ENCODE data around the gene DENND10.
"Not testable (repeated sequence)": the region's sequence is repeated elsewhere in the genome, so short reads cannot be mapped to it uniquely, and the experiment has no call there.

The DENND10 gene

DNA sequence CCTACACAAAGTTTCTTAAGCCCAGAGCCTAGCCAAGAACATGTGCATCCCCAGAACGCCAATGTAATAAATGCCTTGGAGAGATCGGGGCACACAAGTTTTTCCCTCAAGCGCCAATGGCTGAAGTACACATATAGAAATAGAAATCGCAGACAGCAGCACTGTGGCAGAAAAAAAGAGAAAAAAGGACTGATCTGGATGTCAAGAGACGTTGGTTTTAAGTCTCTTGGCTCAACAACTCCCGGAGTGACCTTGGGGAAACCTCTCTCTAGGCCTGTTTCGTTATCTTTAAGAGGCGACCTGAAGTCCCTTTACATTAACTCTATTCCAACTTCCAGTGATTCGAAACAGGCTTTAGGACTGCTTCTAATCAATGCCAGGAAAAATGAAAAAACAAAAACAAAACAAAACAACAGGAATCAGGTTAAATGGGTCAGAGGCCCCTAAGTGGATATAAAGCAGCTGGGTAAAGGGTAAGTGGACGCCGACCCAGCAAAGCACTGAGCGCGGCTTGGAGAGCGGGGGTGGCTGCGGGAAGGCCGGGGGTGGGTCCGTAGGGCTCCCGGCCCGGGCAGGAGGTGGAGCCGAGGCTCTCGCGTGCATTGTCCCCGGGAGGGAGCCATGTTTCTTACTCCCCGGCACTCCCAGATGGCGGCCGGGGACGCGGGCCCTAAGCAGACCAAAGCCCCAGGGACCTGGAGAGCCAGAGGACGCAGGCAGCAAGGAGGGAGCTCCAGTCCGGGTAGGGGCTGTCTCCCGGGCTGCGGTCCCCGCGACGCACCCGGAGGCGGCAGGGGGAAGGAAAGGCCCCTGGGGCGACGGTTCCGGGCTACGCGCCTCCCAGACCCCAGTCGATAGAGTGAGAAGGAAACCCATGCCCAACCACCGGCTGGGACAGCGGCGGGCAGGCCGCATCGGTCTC, 24.1 kb upstream of the DENND10 start:
- H3K27me3 ChIP-seq (ENCODE audit: insufficient read depth, low read length) = no peaks in the 10 kb centered on the region
- H3K9ac ChIP-seq (ENCODE audit: low read depth, low read length) = peak overlapping the region; percentile 100
- peak overlapping the region; percentile 60 for H3K27ac ChIP-seq (ENCODE audit: low read length)

DNA sequence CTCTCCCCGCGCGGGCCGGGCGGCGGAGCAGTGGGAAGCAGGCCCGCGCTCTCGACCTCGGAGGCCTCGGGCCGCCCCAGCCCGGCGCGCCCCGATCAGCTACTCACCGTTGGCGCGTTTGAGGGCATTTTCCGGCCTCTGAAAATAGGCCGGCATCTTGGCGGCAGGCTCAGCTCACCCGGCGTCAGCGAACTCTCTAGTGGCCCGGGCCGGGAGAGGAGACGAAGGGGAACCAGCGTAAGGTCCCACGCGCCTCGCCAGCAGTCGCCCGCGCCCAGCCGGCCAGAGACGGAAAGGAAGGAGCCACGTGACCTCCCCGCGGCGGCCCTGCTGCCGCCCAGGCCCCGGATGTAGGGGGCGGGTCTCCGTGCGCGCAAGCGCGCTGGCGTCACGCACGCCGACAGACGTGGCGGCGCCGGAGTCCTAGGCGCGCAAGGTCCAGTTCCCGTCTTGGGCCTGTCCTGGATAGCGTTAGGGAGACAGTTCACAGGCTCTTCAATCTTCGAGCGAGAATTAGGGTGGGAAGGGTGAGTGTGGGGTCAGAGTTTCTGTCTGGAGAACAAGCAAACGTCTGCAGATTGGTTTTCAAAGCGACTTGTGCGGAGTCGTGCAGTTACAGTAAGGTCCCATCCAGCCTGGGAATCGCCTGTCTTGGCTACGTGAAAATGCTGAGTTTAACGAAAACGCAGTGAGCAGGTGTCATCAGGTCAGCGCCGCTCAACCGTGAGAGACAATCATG, 23.2 kb upstream of the DENND10 start, which contains the start of gene EIF3A:
Gene EIF3A, minus strand, starts transcription at position 297 of the 739 bp plus-strand sequence. Its CDS starts 141 bp downstream, at position 156.
- peak within 1 kb of the TSS; percentile 100 for H3K9ac ChIP-seq (ENCODE audit: low read depth, low read length)
- H3K4me3 ChIP-seq (ENCODE audit: low read length) = peak within 1 kb of the TSS; percentile 93
- no peaks in the 10 kb centered on the region for H3K27me3 ChIP-seq (ENCODE audit: insufficient read depth, low read length)
- H3K27ac ChIP-seq (ENCODE audit: low read length) = peak within 1 kb of the TSS; percentile 60
- H3K36me3 ChIP-seq (ENCODE audit: insufficient read depth, low read depth, low read length) = peaks cover 27% of the 10 kb centered on the region; the same call in 1 of the 2 replicates
- no peaks in the 10 kb centered on the region for H3K9me3 ChIP-seq (ENCODE audit: insufficient read depth, low read depth, low read length)
- H3K4me1 ChIP-seq (ENCODE audit: insufficient read depth, low read length) = peaks cover 7% of the 10 kb centered on the region; the same call in 1 of the 2 replicates

More for the DNA sequence above, 24.1 kb upstream of the DENND10 start:
- no peaks in the 10 kb centered on the region for H3K9me3 ChIP-seq (ENCODE audit: insufficient read depth, low read depth, low read length)
- H3K4me3 ChIP-seq (ENCODE audit: low read length) = peak overlapping the region; percentile 93
- H3K4me1 ChIP-seq (ENCODE audit: insufficient read depth, low read length) = peaks cover 7% of the 10 kb centered on the region; the same call in 1 of the 2 replicates
- peaks cover 32% of the 10 kb centered on the region for H3K36me3 ChIP-seq (ENCODE audit: insufficient read depth, low read depth, low read length)

DNA sequence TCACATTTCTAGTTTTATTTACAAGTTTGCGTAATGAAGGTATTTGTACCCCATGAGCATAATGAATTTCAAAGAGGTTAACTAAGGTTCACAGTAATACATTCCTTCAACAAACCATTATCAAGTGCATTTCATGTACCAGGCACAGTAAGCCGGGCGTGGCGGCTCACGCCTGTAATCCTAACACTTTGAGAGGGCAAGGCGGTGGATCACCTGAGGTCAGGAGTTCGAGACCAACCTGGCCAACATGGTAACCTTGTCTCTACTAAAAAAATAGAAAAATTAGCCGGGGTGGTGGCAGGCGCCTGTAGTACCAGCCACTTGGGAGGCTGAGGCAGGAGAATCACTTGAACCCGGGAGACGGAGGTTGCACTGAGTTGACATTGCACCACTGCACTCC, 19.0 kb upstream of the DENND10 start:
- Histone ChIP-seq H3K4me1 (ENCODE audit: insufficient read depth, low read length) (no peaks in the 10 kb centered on the region), H3K27ac (ENCODE audit: low read length) (no peak overlapping the region), H3K9ac (ENCODE audit: low read depth, low read length) (no peak overlapping the region), H3K4me3 (ENCODE audit: low read length) (no peak overlapping the region), H3K36me3 (ENCODE audit: insufficient read depth, low read depth, low read length) (0 out of 2 replicates have a peak, but pooled peaks cover 4% of the 10 kb centered on the region), H3K9me3 (ENCODE audit: insufficient read depth, low read depth, low read length) (no peaks in the 10 kb centered on the region), H3K27me3 (ENCODE audit: insufficient read depth, low read length) (no peaks in the 10 kb centered on the region)

DNA sequence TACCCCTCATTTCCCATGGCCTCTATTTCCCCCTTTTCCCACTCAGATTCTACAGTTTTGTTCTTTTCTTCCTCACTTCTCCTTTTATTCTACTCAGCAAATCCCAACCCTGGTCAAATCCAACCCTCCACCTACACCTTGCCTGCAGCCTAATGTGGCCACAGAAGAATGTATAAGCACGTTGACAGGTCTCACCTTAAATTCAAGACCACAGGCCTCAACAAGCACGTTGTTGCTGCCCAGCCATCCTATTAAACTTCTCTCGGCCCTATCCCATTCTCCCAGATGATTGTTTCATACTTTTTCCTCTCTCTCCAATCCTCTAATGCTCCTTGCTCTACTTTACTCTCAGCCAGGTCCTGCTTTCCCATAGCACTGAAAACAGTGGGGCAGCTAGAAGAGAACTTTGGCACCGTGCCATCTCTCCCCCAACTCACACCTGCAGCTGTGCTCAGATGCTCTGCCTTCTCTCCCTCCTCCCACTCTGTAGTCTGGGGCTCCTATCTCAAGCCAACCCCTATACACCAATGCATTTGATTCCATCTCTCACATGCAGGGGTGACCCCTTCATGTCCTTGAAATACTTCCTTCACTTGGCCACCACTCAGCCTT, 16.5 kb upstream of the DENND10 start:
- no peak overlapping the region for H3K9ac ChIP-seq (ENCODE audit: low read depth, low read length)

DNA sequence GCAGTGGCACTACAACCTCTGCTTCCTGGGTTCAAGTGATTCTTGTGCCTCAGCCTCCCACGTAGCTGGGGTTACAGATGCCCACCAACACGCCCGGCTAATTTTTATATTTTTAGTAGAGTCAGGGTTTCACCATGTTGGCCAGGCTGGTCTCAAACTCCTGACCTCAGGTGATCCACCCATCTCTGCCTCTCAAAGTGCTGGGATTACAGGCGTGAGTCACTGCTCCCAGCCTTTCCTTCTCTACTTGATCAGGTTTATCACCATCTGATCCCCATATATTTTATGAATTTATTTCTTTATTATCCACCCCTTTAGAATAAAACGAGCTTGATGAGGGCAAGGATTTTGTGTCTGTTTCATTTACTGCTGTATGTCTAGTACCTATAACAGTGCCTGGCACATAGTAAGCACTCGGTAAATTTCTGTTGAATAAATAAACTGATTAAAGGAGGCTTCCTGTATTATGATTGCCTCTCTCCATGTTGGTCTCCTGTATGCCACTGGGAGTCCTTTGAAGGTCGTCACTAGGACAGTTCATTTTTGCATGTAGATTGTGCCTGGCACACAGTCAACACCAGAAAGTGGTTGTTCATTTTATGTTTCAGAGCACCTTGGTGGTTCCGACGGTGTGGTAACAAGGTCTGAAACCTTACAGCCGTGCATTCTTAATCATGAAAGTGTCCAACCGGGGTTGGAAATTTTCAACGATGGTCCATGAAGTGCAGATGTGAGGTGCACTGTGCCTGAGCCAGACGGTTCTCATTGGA, 13.7 kb upstream of the DENND10 start:
- Histone ChIP-seq H3K4me1 (ENCODE audit: insufficient read depth, low read length) (no peaks in the 10 kb centered on the region), H3K4me3 (ENCODE audit: low read length) (no peak overlapping the region), H3K9me3 (ENCODE audit: insufficient read depth, low read depth, low read length) (no peaks in the 10 kb centered on the region), H3K27ac (ENCODE audit: low read length) (no peak overlapping the region), H3K27me3 (ENCODE audit: insufficient read depth, low read length) (no peaks in the 10 kb centered on the region), H3K9ac (ENCODE audit: low read depth, low read length) (no peak overlapping the region), H3K36me3 (ENCODE audit: insufficient read depth, low read depth, low read length) (no peaks in the 10 kb centered on the region)

More for the DNA sequence above, 16.5 kb upstream of the DENND10 start:
- Histone ChIP-seq H3K4me3 (ENCODE audit: low read length) (no peak overlapping the region), H3K27me3 (ENCODE audit: insufficient read depth, low read length) (no peaks in the 10 kb centered on the region), H3K27ac (ENCODE audit: low read length) (no peak overlapping the region), H3K9me3 (ENCODE audit: insufficient read depth, low read depth, low read length) (no peaks in the 10 kb centered on the region), H3K4me1 (ENCODE audit: insufficient read depth, low read length) (no peaks in the 10 kb centered on the region), H3K36me3 (ENCODE audit: insufficient read depth, low read depth, low read length) (no peaks in the 10 kb centered on the region)

DNA sequence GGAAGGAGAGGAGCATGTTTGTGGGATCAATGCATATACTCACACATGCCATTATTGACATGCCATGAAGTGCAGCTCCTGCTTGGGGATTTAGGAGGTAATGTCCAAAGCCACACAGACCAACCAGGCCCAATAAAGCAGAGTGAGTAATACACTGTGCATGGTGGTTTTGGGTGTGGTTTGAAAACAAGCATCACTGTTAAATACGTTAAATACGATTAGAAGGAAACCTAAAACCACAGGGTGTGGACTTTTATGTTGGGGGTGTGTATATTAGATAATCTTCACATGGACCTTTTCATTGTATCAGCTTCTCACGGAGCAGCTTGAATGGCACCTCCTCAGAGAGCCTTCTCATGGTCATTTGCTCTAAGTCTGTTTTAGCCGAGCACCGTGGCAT, 12.9 kb upstream of the DENND10 start:
- no peak overlapping the region for H3K27ac ChIP-seq (ENCODE audit: low read length)
- H3K9me3 ChIP-seq (ENCODE audit: insufficient read depth, low read depth, low read length) = no peaks in the 10 kb centered on the region
- H3K27me3 ChIP-seq (ENCODE audit: insufficient read depth, low read length) = no peaks in the 10 kb centered on the region
- no peaks in the 10 kb centered on the region for H3K36me3 ChIP-seq (ENCODE audit: insufficient read depth, low read depth, low read length)
- no peak overlapping the region for H3K9ac ChIP-seq (ENCODE audit: low read depth, low read length)
- no peak overlapping the region for H3K4me3 ChIP-seq (ENCODE audit: low read length)
- H3K4me1 ChIP-seq (ENCODE audit: insufficient read depth, low read length) = no peaks in the 10 kb centered on the region

DNA sequence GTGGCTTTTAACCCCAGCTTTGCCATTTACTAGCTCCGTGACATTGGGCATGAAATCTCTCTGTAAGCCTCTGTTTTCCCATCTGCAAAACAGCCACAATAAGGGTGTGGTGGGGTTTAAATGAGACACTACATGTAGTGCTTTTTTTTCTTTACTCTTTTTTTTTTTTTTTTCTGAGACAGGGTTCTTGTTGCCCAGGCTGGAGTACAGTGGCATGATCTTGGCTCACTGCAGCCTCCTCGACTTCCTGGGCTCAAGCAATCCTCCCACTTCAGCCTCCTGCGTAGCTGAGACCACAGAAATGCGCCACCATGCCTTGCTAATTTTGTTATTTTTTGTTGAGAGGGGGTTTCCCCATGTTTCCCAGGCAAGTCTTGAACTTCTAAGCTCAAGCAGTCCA, 8.3 kb upstream of the DENND10 start:
- Histone ChIP-seq H3K9ac (ENCODE audit: low read depth, low read length) (no peak overlapping the region), H3K36me3 (ENCODE audit: insufficient read depth, low read depth, low read length) (no peaks in the 10 kb centered on the region), H3K9me3 (ENCODE audit: insufficient read depth, low read depth, low read length) (no peaks in the 10 kb centered on the region), H3K4me1 (ENCODE audit: insufficient read depth, low read length) (no peaks in the 10 kb centered on the region), H3K4me3 (ENCODE audit: low read length) (no peak overlapping the region), H3K27ac (ENCODE audit: low read length) (no peak overlapping the region), H3K27me3 (ENCODE audit: insufficient read depth, low read length) (no peaks in the 10 kb centered on the region)

DNA sequence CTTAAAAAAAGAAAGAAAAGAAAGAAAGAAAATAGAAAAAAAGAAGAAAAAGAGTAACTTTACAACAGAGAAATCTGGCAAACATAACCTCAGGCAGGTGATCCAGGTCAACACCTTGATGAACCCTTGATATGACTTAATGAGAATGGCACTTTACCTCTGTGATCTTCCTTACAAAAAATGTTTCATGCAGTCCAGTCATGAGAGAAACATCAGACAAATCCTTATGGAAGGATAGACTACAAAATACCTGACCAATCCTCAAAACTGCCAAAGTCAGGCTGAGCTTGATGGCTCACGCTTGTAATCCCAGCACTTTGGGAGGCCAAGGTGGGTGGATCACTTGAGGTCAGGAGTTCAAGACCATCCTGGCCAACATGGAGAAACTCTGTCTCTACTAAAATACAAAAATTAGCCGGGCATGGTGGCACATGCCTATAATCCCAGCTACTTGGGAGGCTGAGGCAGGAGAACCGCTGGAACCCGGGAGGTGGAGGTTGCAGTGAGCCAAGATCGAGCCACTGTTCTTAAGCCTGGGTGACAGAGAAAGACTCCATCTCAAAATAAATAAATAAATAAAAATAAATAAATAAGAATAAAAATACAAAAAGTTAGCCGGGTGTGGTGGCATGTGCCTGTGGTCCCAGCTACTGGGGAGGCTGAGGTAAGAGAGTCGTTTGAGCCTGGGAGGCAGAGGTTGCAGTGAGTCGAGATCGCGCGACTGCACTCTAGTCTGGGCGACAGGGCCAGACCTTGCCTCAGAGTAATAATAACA, 7.1 kb upstream of the DENND10 start:
- H3K4me1 ChIP-seq (ENCODE audit: insufficient read depth, low read length); H3K9ac ChIP-seq (ENCODE audit: low read depth, low read length); H3K36me3 ChIP-seq (ENCODE audit: insufficient read depth, low read depth, low read length); H3K9me3 ChIP-seq (ENCODE audit: insufficient read depth, low read depth, low read length); H3K27me3 ChIP-seq (ENCODE audit: insufficient read depth, low read length); H3K4me3 ChIP-seq (ENCODE audit: low read length); H3K27ac ChIP-seq (ENCODE audit: low read length): not testable (repeated sequence)

DNA sequence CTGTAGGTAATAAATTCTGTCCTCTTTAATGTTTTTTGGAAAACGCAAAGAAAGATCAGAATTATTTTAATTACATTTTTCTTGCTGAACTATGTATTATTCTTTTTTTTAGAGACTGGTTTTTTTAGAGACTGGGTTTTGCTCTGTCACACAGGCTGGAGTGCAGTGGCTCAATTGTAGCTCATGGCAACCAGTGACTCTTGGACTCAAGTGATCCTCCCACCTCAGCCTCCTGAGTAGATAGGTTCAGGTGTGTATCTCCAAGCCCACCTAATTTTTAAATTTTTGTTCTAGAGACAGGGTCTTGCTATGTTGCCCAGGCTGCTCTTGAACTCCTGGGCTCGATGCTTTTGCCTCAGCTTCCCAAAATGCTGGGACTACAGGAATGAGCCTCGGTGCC, 5.3 kb upstream of the DENND10 start:
- Histone ChIP-seq H3K27me3 (ENCODE audit: insufficient read depth, low read length) (no peaks in the 10 kb centered on the region), H3K27ac (ENCODE audit: low read length) (no peak overlapping the region), H3K9me3 (ENCODE audit: insufficient read depth, low read depth, low read length) (no peaks in the 10 kb centered on the region), H3K9ac (ENCODE audit: low read depth, low read length) (no peak overlapping the region), H3K4me3 (ENCODE audit: low read length) (no peak overlapping the region), H3K4me1 (ENCODE audit: insufficient read depth, low read length) (no peaks in the 10 kb centered on the region), H3K36me3 (ENCODE audit: insufficient read depth, low read depth, low read length) (no peaks in the 10 kb centered on the region)

DNA sequence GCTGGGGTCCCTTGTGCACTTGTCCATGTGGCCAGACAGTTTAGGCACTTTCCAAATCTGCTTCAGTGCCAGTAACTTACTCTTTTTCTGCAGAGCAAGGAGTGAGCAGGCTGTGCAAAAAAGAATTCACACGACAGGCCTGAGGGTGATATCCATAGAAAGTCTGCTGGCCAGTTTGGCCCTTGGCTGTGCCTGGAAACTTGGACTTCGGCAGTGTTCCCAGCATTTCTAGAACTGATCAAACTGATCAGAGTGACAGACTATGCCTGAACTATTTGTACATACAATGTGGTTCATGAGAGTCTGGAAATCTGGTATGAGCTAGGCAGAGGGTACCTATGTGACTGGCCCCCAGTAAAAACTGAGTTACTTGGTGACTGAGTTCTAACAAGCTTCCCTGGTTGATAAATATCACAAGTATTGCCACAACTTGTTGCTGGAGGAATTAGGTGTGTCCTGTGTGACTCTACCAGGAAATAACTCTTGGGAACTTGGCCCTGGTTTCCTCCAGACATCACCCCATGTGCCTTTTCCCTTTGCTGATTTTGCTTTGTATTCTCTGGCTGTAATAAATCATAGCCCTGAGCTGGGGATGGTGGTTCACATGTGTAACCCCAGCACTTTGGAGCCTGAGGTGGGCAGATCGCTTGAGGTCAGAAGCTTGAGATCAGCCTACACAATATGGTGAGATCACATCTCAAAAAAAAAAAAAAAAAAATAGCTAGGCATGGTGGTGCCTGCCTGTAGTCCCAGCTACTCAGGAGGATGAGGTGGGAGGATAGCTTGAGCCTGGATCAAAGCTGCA, 3.3 kb upstream of the DENND10 start:
- H3K27me3 ChIP-seq (ENCODE audit: insufficient read depth, low read length) = no peaks in the 10 kb centered on the region
- H3K36me3 ChIP-seq (ENCODE audit: insufficient read depth, low read depth, low read length) = no peaks in the 10 kb centered on the region
- no peak overlapping the region for H3K27ac ChIP-seq (ENCODE audit: low read length)
- no peak overlapping the region for H3K4me3 ChIP-seq (ENCODE audit: low read length)
- no peaks in the 10 kb centered on the region for H3K4me1 ChIP-seq (ENCODE audit: insufficient read depth, low read length)
- no peak overlapping the region for H3K9ac ChIP-seq (ENCODE audit: low read depth, low read length)
- H3K9me3 ChIP-seq (ENCODE audit: insufficient read depth, low read depth, low read length) = no peaks in the 10 kb centered on the region

All from iPS-20b (cell line).